Fibroblast of skin of abdomen (primary cell): ENCODE data around the gene CLDN16.

ENCODE experiments used
- DNase-seq: peaks from one replicate; pipeline ENCODE4 v3.0.0-alpha.2; 2013

CLDN16 gene

GRCh38 chr3:190443257-190443656 lies 55.3 kb downstream of the CLDN16 start:
- peak; percentile 13 for DNase-seq

GRCh38 chr3:190444006-190444405 lies 56.0 kb downstream of the CLDN16 start:
- DNase-seq, result no peak

DNA sequence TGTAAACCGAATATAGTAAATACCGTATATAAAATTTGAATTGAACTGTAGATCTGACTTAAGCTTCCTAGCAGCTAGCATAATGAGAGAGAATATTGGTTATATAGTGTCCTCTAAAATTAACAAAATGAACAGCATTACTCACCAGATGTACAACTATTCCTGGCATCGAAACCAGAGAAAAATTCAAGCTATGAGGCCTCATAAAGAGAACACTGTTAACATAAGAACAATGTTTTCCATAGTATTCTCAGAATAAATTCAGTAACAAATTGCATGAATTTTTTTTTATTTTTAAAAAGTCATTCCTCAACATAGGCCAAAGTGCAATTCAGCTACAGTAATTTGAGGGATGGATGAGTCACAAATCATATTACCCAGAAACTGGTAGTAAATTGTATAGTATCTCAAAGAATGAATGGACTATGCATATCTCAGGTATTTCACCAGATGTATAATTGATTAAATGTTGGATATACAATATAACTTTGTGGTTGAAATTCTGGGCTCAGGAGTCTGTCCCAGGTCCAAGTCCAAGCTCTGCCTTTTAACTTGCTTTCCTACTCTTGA lies 56.7 kb downstream of the CLDN16 start:
- peak; percentile 61 for DNase-seq

GRCh38 chr3:190446573-190447279 lies 58.8 kb downstream of the CLDN16 start:
- no peak for DNase-seq

DNA sequence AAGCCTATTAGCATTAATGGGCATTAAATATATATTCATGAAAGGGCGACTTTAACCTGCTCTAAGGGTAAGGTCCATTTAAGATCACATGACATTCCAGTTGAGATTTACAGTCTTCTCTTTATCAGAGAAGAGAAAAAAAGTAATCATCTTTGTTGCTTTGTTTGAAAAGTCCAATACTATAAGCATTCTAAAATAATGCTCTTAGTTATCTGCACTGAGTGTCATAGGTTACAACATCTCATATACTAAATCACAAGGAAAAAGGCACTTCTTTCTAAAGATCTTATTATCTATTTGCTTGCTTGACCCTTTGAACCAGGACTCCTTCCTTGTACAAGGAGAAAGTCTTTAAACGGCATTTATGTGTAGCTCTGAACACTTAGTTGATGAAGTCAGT lies 60.3 kb downstream of the CLDN16 start:
- no peak for DNase-seq

- no peak for DNase-seq
These were observed 61.8 kb downstream of the CLDN16 start, which contains the start of gene TMEM207 for GRCh38 chr3:190449801-190450200. Gene TMEM207 (minus strand): TSS chr3:190449901. CDS start chr3:190449809, 92 bp downstream.

GRCh38 chr3:190455828-190456227 lies 67.9 kb downstream of the CLDN16 start:
- DNase-seq, result no peak

DNA sequence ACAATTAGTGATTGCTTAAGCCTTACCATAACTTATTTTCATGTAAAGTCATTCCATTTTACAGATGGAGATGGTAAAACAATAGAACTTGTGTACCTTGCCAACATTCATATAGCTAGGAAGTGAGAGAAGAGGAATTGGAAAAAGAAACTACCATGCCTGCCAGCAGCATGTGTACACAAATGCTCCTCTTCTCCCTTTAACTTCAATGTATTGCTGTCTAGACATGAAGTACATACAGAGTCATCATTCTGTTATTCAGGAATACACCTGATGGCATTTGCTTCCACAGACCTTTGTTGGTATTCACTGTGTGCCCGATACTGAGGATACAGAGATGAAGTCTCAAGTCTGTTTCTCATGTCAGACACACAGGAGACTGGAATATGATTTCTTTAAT lies 68.8 kb downstream of the CLDN16 start:
- DNase-seq, result no peak

DNA sequence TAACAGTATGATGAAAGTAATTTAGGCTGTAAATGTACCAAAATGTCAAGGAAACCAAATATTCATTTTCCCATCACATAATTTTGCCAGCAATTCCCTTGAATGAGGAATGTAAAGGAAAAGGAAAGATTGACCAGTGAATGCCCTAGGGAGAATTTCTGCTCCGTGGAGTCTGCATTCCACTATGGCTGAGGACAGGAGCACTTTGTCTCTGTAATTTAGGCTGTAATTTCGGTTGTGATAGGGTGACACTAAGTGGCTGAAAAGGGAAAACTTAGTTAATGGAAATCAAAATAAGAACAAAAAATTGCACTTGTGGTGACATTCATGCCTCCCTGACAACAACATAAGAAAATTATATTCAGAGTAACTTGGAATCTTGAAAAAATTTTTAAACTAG lies 70.1 kb downstream of the CLDN16 start:
- DNase-seq, result peak; percentile 16
